ENCODE data around the gene FADS2. TPM values are rescaled to one million over a fixed set of nuclear protein-coding genes. Genes with fewer than 3 reads are reported as not detected.

Gene FADS2
- total and polyA plus RNA-seq, 2 experiments from 2014 or later = 124 to 392 TPM

GRCh38 chr11:61854206-61854895, 26.3 kb downstream of the FADS2 start:
- Histone ChIP-seq H3K27ac (ENCODE audit: low read depth) (no peak overlapping the region), H3K36me3 (ENCODE audit: insufficient read depth) (peaks cover 60% of the 10 kb centered on the region), H4K20me1 (replicated peaks; ENCODE audit: insufficient read depth) (peaks cover 19% of the 10 kb centered on the region), H2AFZ (no peak overlapping the region), H3K9me2 (ENCODE audit: insufficient read depth) (no peaks in the 10 kb centered on the region), H3K4me1 (ENCODE audit: insufficient read depth) (no peaks in the 10 kb centered on the region), H3K27me3 (ENCODE audit: insufficient read depth) (no peaks in the 10 kb centered on the region), H3F3A (replicated peaks; ENCODE audit: low read depth) (peaks cover 18% of the 10 kb centered on the region; the same call in 1 of the 2 replicates), H3K4me3 (no peak overlapping the region), H3K79me2 (replicated peaks; ENCODE audit: insufficient read depth) (peaks cover 8% of the 10 kb centered on the region; the same call in 1 of the 2 replicates), H3K4me2 (no peak overlapping the region)
- TF ChIP-seq ZNF462 (CRISPR knock-in tag; IDR thresholded peaks at IDR 0.05) (no peak), JUNB (IDR thresholded peaks at IDR 0.05; ENCODE audit: unreplicated experiment) (no peak), ETS1 (IDR thresholded peaks at IDR 0.05) (no peak), REST (IDR thresholded peaks at IDR 0.05; ENCODE audit: unreplicated experiment) (no peak), STAT1 (IDR thresholded peaks at IDR 0.05; ENCODE audit: unreplicated experiment) (no peak), CTCF (conservative IDR thresholded peaks at IDR 0.05; ENCODE audit: low read depth in 2 of 2) (no peak), NANOG (IDR thresholded peaks at IDR 0.05; ENCODE audit: borderline replicate concordance) (no peak), CREB1 (CRISPR knock-in tag; IDR thresholded peaks at IDR 0.05; ENCODE audit: low read depth) (no peak), ZNF114 (CRISPR knock-in tag; IDR thresholded peaks at IDR 0.05) (no peak)
- no peak for DNase-seq (ENCODE audit: low spot score)
- Mint-ChIP-seq H3K9me3 (no peaks in the 10 kb centered on the region), H3K27me3 (ENCODE audit: insufficient read depth, low read depth, poor library complexity) (peaks cover 8% of the 10 kb centered on the region), H3K4me1 (no peaks in the 10 kb centered on the region), H3K4me3 (no peak overlapping the region), H3K36me3 (ENCODE audit: low read depth) (peaks cover 84% of the 10 kb centered on the region), H3K27ac (no peak overlapping the region; the same call in 1 of the 2 replicates)
- ATAC-seq = no peak
